H1 (cell line): ENCODE results near the gene MANSC4. TPM values are rescaled to one million over a fixed set of nuclear protein-coding genes. Genes with fewer than 3 reads are reported as not detected.

Experiments
- BACH1 ChIP-seq: IDR thresholded peaks from 2 replicates; pipeline ENCODE4 v1.6.1; 2012; ENCODE audit warnings: low read length, improper control_type of control experiment
- CBX5 ChIP-seq: fragments of 300-800, 300-1000 bp; sonication (generic); IDR thresholded peaks from 2 replicates; pipeline ENCODE4 v1.7.1; 2016; ENCODE audit warnings: antibody characterized with exemption, low read length, low read depth
- CHD7 ChIP-seq: fragments of 300-600 bp; sonication (generic); IDR thresholded peaks from 2 replicates; pipeline ENCODE4 v1.7.1; 2012; ENCODE audit warnings: low read length, moderate library complexity, mild to moderate bottlenecking, inconsistent platforms; ENCODE audit not compliant: insufficient replicate concordance
- GTF2F1 ChIP-seq: IDR thresholded peaks from 2 replicates; pipeline ENCODE4 v1.6.1; 2012; ENCODE audit warnings: low read depth, low read length, improper control_type of control experiment, borderline replicate concordance
- HDAC2 ChIP-seq, 2 experiments: fragments of 300-600 bp in 1 of 2; sonication (generic) in 1 of 2; IDR thresholded peaks; 2 replicates each; pipeline ENCODE4 v1.6.1; 2011 to 2012; ENCODE audit warnings: low read depth in 2 of 2, low read length in 2 of 2, mild to moderate bottlenecking in 2 of 2, moderate library complexity in 2 of 2, borderline replicate concordance in 1 of 2, inconsistent platforms in 1 of 2
- JUN ChIP-seq: IDR thresholded peaks from 2 replicates; pipeline ENCODE4 v1.6.1; 2011; ENCODE audit warnings: low read depth, mild to moderate bottlenecking, improper control_type of control experiment, low read length
- KDM4A ChIP-seq: IDR thresholded peaks from one replicate; pipeline ENCODE4 v1.7.1; 2012; ENCODE audit warnings: low read depth, mild to moderate bottlenecking, moderate library complexity, low read length, inconsistent platforms; ENCODE audit not compliant: severe bottlenecking
- PHF8 ChIP-seq: fragments of 200-600 bp; sonication (generic); conservative IDR thresholded peaks from 2 replicates; pipeline ENCODE4 v1.7.1; 2012; ENCODE audit warnings: low read depth, mild to moderate bottlenecking, inconsistent platforms, low read length, moderate library complexity
- YY1 ChIP-seq: IDR thresholded peaks from 2 replicates; pipeline ENCODE4 v1.6.1; 2011; ENCODE audit warnings: low read depth, mild to moderate bottlenecking, low read length
- polyA plus RNA-seq, 7 experiments: library from polyadenylated mRNA; depleted of rRNA in 3 of 7; stranded (reverse) in 5 of 7; unstranded in 2 of 7; fragments of >200 nt in 5 of 7; fragments of 200-250 nt in 2 of 7; gene quantifications; 1 replicate in 5 of 7; 2 replicates in 1 of 7; 4 replicates in 1 of 7; pipeline versions ENCODE4 v1.2.1 to v1.2.3, GENCODE V29; 2011 to 2013; ENCODE audit warnings: missing spikeins in 2 of 7, mixed read lengths in 2 of 7
- total RNA-seq: library from RNA; stranded (reverse); fragmentation: NEBNext Ultra II Directional; extraction: Animal tissue kit (Norgen Biotek cat#: 25700); gene quantifications from 2 replicates; pipeline ENCODE4 v1.2.1, GENCODE V29; 2021

Gene MANSC4
- total and polyA plus RNA-seq, 2 of the 8 experiments (the other 6 are each of a cell fraction or from before 2014, with no cell fraction given) = not detected

DNA sequence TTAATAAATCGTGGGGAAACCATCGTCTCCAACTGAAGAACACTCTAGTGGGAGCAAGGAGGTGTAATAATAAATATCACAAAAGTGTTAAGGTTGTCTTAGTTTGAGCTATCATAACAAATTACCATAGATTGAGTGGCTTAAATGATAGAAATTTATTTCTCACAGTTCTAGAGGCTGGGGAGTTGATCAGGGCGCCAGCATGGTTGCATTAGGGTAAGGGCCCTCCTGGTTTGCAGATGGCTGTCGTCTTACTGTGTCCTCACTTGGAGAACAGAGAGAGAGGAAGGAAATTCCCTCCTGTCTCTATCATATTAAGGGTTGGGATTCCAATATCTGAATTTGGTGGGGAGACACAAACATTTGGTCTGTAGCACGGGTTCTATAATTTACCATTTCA lies 36.4 kb downstream of the MANSC4 start (continued):
- TF ChIP-seq CHD7 (no peak), JUN (no peak), CBX5 (no peak), BACH1 (no peak), PHF8 (no peak), YY1 (no peak), KDM4A (no peak), HDAC2 (IDR thresholded peaks at IDR 0.05; ENCODE audit: borderline replicate concordance in 1 of 2, low read depth in 2 of 2, low read length in 2 of 2) (no peak), GTF2F1 (no peak)
